K562 (cell line): Measurements from ENCODE around the gene RCC1. TPM values are rescaled to one million over a fixed set of nuclear protein-coding genes. Genes with fewer than 3 reads are reported as not detected.

Experiments used
- ATAC-seq: fragments of 200-7000 bp; cut with Tn5 transposase; 3 replicates; pipeline ENCODE4 v1.9.1; 2020; ENCODE audit warnings: moderate library complexity
- BruUV-seq: library from RNA; stranded (reverse); fragments of 400-500 nt; replicated peaks from 2 replicates; lab custom pipeline; 2021; lab: Mats Ljungman, UMichigan
- CTCF ChIA-PET: fragments of 300-600 bp; formaldehyde crosslinking; extraction: SDS; loops from one replicate; lab custom pipeline; 2021; ENCODE audit warnings: low intra/inter-chr PET ratio; lab: Yijun Ruan, JAX
- POLR2A ChIA-PET: fragments of 300-600, 350-650 bp; sonication (Branson Sonifier 250); formaldehyde crosslinking; extraction: SDS; loops from one replicate; lab custom pipeline; 2021; ENCODE audit warnings: antibody characterized with exemption, inconsistent platforms; lab: Yijun Ruan, JAX
- DNase-seq, 4 experiments: peaks; one replicate each; pipeline versions ENCODE4 v3.0.0 to v3.0.0-alpha.2; 2011 to 2018; ENCODE audit warnings: low spot score in 3 of 4, mixed read lengths in 3 of 4; ENCODE audit errors: extremely low read depth in 1 of 4
- FAIRE-seq: peaks from 2 replicates; lab custom pipeline; 2011; peaks lifted over from hg19 to GRCh38; lab: Jason Lieb, UNC
- H2AFZ ChIP-seq: 2 replicates; pipeline ENCODE4 v1.6.0; 2011; ENCODE audit warnings: low read depth, low read length, control low read depth, inconsistent platforms
- H3K27ac ChIP-seq: fragments of 200-600 bp; 3 replicates; pipeline ENCODE4 v1.8.0; 2011; ENCODE audit warnings: low read depth, mild to moderate bottlenecking, control low read depth, inconsistent platforms, low read length, moderate library complexity, mixed read lengths; ENCODE audit errors: extremely low read depth
- H3K27me3 ChIP-seq, 2 experiments: fragments of 300-600 bp in 1 of 2; 2 replicates in 1 of 2; 3 replicates in 1 of 2; pipeline versions ENCODE4 v1.6.0 to v1.8.0; 2011; ENCODE audit warnings: inconsistent platforms in 2 of 2, low read length in 2 of 2, mild to moderate bottlenecking in 1 of 2, mixed read lengths in 1 of 2, moderate library complexity in 1 of 2; ENCODE audit not compliant: control insufficient read depth in 2 of 2, insufficient read depth in 2 of 2
- H3K36me3 ChIP-seq: fragments of 300-600 bp; 3 replicates; pipeline ENCODE4 v1.8.0; 2011; ENCODE audit warnings: mild to moderate bottlenecking, low read length, inconsistent platforms; ENCODE audit not compliant: control insufficient read depth, insufficient read depth
- H3K4me1 ChIP-seq, 2 experiments: fragments of 200-600 bp in 1 of 2; replicated peaks in 1 of 2; 2 replicates in 1 of 2; 3 replicates in 1 of 2; pipeline versions ENCODE4 v1.5.1 to v1.8.0; 2011; ENCODE audit warnings: inconsistent platforms in 2 of 2, low read length in 2 of 2, mild to moderate bottlenecking in 1 of 2, mixed read lengths in 1 of 2, moderate library complexity in 1 of 2; ENCODE audit not compliant: control insufficient read depth in 2 of 2, insufficient read depth in 2 of 2
- H3K4me2 ChIP-seq: 2 replicates; pipeline ENCODE4 v1.6.1; 2011; ENCODE audit warnings: low read length, control low read depth, inconsistent platforms, mixed read lengths; ENCODE audit not compliant: insufficient read depth
- H3K4me3 ChIP-seq: fragments of 200-600 bp; sonication (generic), shearing (Covaris generic); 2 replicates; pipeline ENCODE4 v1.5.1; 2016; ENCODE audit warnings: control low read depth, inconsistent platforms
- H3K79me2 ChIP-seq: fragments of 200-600 bp; 3 replicates; pipeline ENCODE4 v1.8.0; 2011; ENCODE audit warnings: low read length, inconsistent platforms; ENCODE audit not compliant: control insufficient read depth, insufficient read depth
- H3K9ac ChIP-seq, 2 experiments: 2 replicates each; pipeline versions ENCODE4 v1.6.0 to v1.6.1; 2011; ENCODE audit warnings: low read depth in 2 of 2, low read length in 2 of 2, control low read depth in 1 of 2, inconsistent platforms in 1 of 2, mild to moderate bottlenecking in 1 of 2, mixed read lengths in 1 of 2; ENCODE audit not compliant: insufficient read depth in 1 of 2
- H3K9me1 ChIP-seq: one replicate; pipeline ENCODE4 v1.6.0; 2011; ENCODE audit warnings: inconsistent platforms, mild to moderate bottlenecking, low read length, moderate library complexity; ENCODE audit not compliant: control insufficient read depth, insufficient read depth
- H3K9me3 ChIP-seq: replicated peaks from 2 replicates; pipeline ENCODE4 v1.5.1; 2011; ENCODE audit warnings: low read depth, low read length, inconsistent platforms; ENCODE audit not compliant: control insufficient read depth, insufficient read depth
- H4K20me1 ChIP-seq: replicated peaks from 2 replicates; pipeline ENCODE4 v1.6.1; 2011; ENCODE audit warnings: low read length, inconsistent platforms, mixed read lengths; ENCODE audit not compliant: control insufficient read depth, insufficient read depth
- EGR1 ChIP-seq: fragments of 450-650 bp; conservative IDR thresholded peaks from 2 replicates; pipeline ENCODE4 v1.6.1; 2017; ENCODE audit warnings: mild to moderate bottlenecking
- ELF4 ChIP-seq: fragments of 450-650 bp; formaldehyde crosslinking; IDR thresholded peaks from 2 replicates; pipeline ENCODE4 v1.4.0; 2022; ENCODE audit warnings: missing genetic modification characterization
- GABPB2 ChIP-seq: fragments of 250-450 bp; sonication (Bioruptor Pico); conservative IDR thresholded peaks from 2 replicates; pipeline ENCODE4 v1.5.1; 2021; ENCODE audit warnings: mild to moderate bottlenecking
- HMBOX1 ChIP-seq: sonication (generic); IDR thresholded peaks from 2 replicates; pipeline ENCODE4 v1.6.1; 2016
- ILK ChIP-seq: fragments of 450-650 bp; IDR thresholded peaks from 2 replicates; pipeline ENCODE4 v1.6.1; 2016; ENCODE audit warnings: missing genetic modification characterization, low read depth, mild to moderate bottlenecking, missing compliant biosample characterization, moderate library complexity, borderline replicate concordance
- KAT2B ChIP-seq: IDR thresholded peaks from one replicate; pipeline ENCODE4 v1.6.1; 2012; ENCODE audit warnings: low read depth, mild to moderate bottlenecking, control low read depth, inconsistent platforms, low read length, moderate library complexity
- MEIS2 ChIP-seq: fragments of 450-650 bp; IDR thresholded peaks from 2 replicates; pipeline ENCODE4 v1.6.1; 2014; ENCODE audit warnings: mild to moderate bottlenecking; ENCODE audit not compliant: partially characterized antibody
- MTA3 ChIP-seq: fragments of 450-650 bp; formaldehyde crosslinking; IDR thresholded peaks from 2 replicates; pipeline ENCODE4 v1.6.1; 2017; ENCODE audit warnings: mild to moderate bottlenecking, borderline replicate concordance
- NRF1 ChIP-seq, 2 experiments: fragments of 450-650 bp; IDR thresholded peaks in 1 of 2; conservative IDR thresholded peaks in 1 of 2; 2 replicates each; pipeline ENCODE4 v1.6.1; 2014; ENCODE audit warnings: mild to moderate bottlenecking in 2 of 2
- RB1 ChIP-seq: fragments of 450-650 bp; IDR thresholded peaks from 2 replicates; pipeline ENCODE4 v1.6.1; 2017; ENCODE audit warnings: low read depth, mild to moderate bottlenecking
- SAFB ChIP-seq: fragments of 200-400 bp; formaldehyde crosslinking; IDR thresholded peaks from 2 replicates; pipeline ENCODE4 v1.6.1; 2017; ENCODE audit warnings: low read depth, low read length, borderline replicate concordance
- SNRNP70 ChIP-seq: fragments of 200-400 bp; formaldehyde crosslinking; optimal IDR thresholded peaks from 2 replicates; pipeline ENCODE3; 2017; ENCODE audit warnings: low read depth, low read length
- TFAP4 ChIP-seq: sonication (generic); formaldehyde crosslinking; IDR thresholded peaks from 2 replicates; pipeline ENCODE4 v1.8.0; 2022; ENCODE audit warnings: missing genetic modification reagents, mild to moderate bottlenecking, moderate library complexity, borderline replicate concordance
- U2AF2 ChIP-seq: fragments of 200-400 bp; formaldehyde crosslinking; optimal IDR thresholded peaks from 2 replicates; pipeline ENCODE3; 2017; ENCODE audit warnings: low read depth, mild to moderate bottlenecking, low read length
- ZBTB1 ChIP-seq: sonication (generic); formaldehyde crosslinking; IDR thresholded peaks from 2 replicates; pipeline ENCODE4 v1.8.1; 2023; ENCODE audit warnings: missing genetic modification reagents, low read depth, mild to moderate bottlenecking, borderline replicate concordance
- ZBTB26 ChIP-seq: fragments of 450-650 bp; formaldehyde crosslinking; IDR thresholded peaks from 2 replicates; pipeline ENCODE4 v1.4.0; 2022; ENCODE audit warnings: missing genetic modification characterization
- ZFP1 ChIP-seq: fragments of 450-650 bp; formaldehyde crosslinking; IDR thresholded peaks from 2 replicates; pipeline ENCODE4 v1.4.0; 2020; ENCODE audit warnings: mild to moderate bottlenecking, mixed read lengths
- ZNF449 ChIP-seq: fragments of 250-450 bp; sonication (Bioruptor Pico); IDR thresholded peaks from 2 replicates; pipeline ENCODE4 v1.8.0; 2022; ENCODE audit warnings: moderate library complexity, mild to moderate bottlenecking, inconsistent platforms
- WGBS: fragments of 100-300 bp; shearing (Covaris generic); methylation state at CpG from one replicate; pipeline ENCODE4 v1.1.6; 2016; ENCODE audit warnings: low coverage, mixed read lengths; ENCODE audit not compliant: insufficient coverage; ENCODE audit errors: missing lambda C conversion rate; 5-methylcytosine and 5-hydroxymethylcytosine counted together
- in situ Hi-C: fragments of 300-500 bp; cut with MboI; formaldehyde crosslinking; loops from 4 replicates; pipeline ENCODE4 v1.15.0; 2018; ENCODE audit warnings: inconsistent platforms, mixed read lengths
- intact Hi-C: fragments of 100-400 bp; cut with micrococcal nuclease; formaldehyde crosslinking; loops from 2 replicates; pipeline ENCODE4 v1.14.2; 2022
- polyA plus RNA-seq, 8 experiments: library from polyadenylated mRNA; depleted of rRNA in 4 of 8; stranded (reverse) in 5 of 8; unstranded in 3 of 8; fragments of >200 nt; fragmentation: Nextera tagmentation in 2 of 8; fragmentation: Illumina TruSeq in 1 of 8; extraction: Ambion mirVana in 2 of 8; extraction: Trizol in 1 of 8; gene quantifications; 2 replicates each; pipeline versions ENCODE4 v1.2.1 to v1.2.3, GENCODE V29; 2011 to 2014; ENCODE audit warnings: inconsistent platforms in 1 of 8, missing spikeins in 1 of 8
- total RNA-seq, 7 experiments: library from RNA; depleted of rRNA in 6 of 7; stranded (reverse); fragments of >200 nt in 6 of 7; fragmentation: Illumina TruSeq in 2 of 7; extraction: Trizol in 2 of 7; gene quantifications; 2 replicates each; pipeline versions ENCODE4 v1.2.1 to v1.2.3, GENCODE V29; 2011 to 2021; ENCODE audit warnings: low replicate concordance in 1 of 7

The RCC1 gene
- total and polyA plus RNA-seq, 9 of the 15 experiments (the other 6 are each of a cell fraction or from before 2014, with no cell fraction given): 16.4 to 202 (median 107) TPM

GRCh38 chr1:28521502-28522164 lies 15.8 kb downstream of the RCC1 start:
- intact Hi-C loops: no loop called here
- TF ChIP-seq ZFP1 (no peak), TFAP4 (CRISPR knock-in tag) (no peak; the same call in 1 of the 2 replicates), U2AF2 (no peak), NRF1 (conservative IDR thresholded peaks at IDR 0.05 in 1 of 2, IDR thresholded peaks at IDR 0.05 in 1 of 2) (no peak), MTA3 (peak; percentile 26; the same call in 1 of the 2 replicates), RB1 (no peak), ELF4 (CRISPR knock-in tag) (0 out of 2 replicates have a peak, but pooled peaks have one; percentile 7), ZNF449 (CRISPR knock-in tag) (no peak), MEIS2 (peak; percentile 60), ZBTB26 (CRISPR knock-in tag) (no peak), ZBTB1 (CRISPR knock-in tag) (no peak), KAT2B (no peak), GABPB2 (CRISPR knock-in tag) (no peak), SNRNP70 (no peak), ILK (tag) (no peak), EGR1 (peak; percentile 71), HMBOX1 (peak; percentile 59), SAFB (no peak)

More at GRCh38 chr1:28521502-28522164, 15.8 kb downstream of the RCC1 start:
- peaks cover 57% of the 10 kb centered on the region for H4K20me1 ChIP-seq
- in situ Hi-C loops: no loop called here
- H3K79me2 ChIP-seq: peaks cover 84% of the 10 kb centered on the region
- POLR2A ChIA-PET: interaction anchor here (0.6 to 9.8 kb wide), 9 partner anchors 9 to 127 kb away, joined by 3 to 123 read pairs (median 4); partner anchors contain the start of genes RCC1 and RNU11
- peak in 2 of 4 experiments; percentile 42 to 69 for DNase-seq
- FAIRE-seq: peak; percentile 71
- peak overlapping the region in 1 of 2 experiments; percentile 86; a peak in 2 of 4 replicates for H3K9ac ChIP-seq
- H3K9me1 ChIP-seq: peaks cover 9% of the 10 kb centered on the region
- H3K36me3 ChIP-seq: peaks cover 56% of the 10 kb centered on the region
- H2AFZ ChIP-seq: no peak overlapping the region
- no peaks in the 10 kb centered on the region for H3K9me3 ChIP-seq
- no peak overlapping the region for H3K4me3 ChIP-seq
- peaks cover 61 to 62% of the 10 kb centered on the region in 2 experiments for H3K4me1 ChIP-seq
- H3K27ac ChIP-seq: peak overlapping the region; percentile 72; the same call in 2 of the 3 replicates
- H3K27me3 ChIP-seq: no peaks in the 10 kb centered on the region
- H3K4me2 ChIP-seq: peak overlapping the region; percentile 67
- 23% methylated on average over 6 of the region's 6 CpGs for WGBS
- no TSS peak for BruUV-seq
- ATAC-seq: peak; percentile 3
- CTCF ChIA-PET: no interaction called here
